NOMO-1 treated with DMSO at 0.1 percent for 48 hours (cell line): ENCODE data around the gene SLIT1.
A peak's percentile ranks its signal among the peaks of the same experiment; 100 is the strongest.
"Not testable (repeated sequence)": the region's sequence is repeated elsewhere in the genome, so short reads cannot be mapped to it uniquely, and the experiment has no call there.

ENCODE experiments used
- DNase-seq: peaks from one replicate; lab custom pipeline; 2025; ENCODE audit not compliant: unreplicated experiment; lab: John Stamatoyannopoulos, UW

Gene SLIT1

DNA sequence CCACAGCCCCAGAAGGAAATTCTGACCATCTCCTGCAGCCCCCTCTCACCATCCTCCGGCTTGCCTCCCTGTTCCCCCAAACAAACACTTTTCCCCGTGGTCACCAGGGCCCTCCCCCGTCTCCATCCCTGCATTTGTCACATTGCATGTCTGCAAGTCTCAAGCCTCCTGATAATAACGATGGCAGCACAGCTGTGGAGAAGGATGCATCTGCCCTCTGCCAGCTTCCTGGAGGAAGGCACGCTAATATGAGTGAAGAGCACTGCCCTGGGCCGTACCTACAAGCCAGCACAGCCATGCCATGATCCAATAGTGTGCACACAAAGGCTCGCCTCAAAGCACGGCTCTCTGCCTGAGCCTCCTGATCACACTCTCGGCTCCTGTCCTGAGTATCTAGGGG lies 98.5 kb downstream of the SLIT1 start:
- no peak for DNase-seq

DNA sequence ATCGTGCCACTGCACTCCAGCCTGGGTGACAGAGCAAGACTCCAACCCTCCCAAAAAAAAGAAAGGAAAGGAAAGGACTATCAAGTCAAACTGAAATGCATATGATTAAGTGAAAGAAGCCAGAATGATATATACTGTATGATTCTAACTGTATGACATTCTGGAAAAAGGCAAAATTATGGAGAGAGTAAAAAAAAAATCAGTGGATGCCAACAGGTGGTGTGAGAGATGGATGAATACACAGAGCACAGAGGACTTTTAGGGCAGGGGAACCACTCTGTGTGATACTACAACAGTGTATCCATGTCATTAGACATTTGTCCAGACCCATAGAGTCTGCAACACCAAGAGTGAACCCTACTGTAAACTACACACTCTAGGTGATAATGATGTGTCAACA lies 99.2 kb downstream of the SLIT1 start:
- DNase-seq, result no peak

DNA sequence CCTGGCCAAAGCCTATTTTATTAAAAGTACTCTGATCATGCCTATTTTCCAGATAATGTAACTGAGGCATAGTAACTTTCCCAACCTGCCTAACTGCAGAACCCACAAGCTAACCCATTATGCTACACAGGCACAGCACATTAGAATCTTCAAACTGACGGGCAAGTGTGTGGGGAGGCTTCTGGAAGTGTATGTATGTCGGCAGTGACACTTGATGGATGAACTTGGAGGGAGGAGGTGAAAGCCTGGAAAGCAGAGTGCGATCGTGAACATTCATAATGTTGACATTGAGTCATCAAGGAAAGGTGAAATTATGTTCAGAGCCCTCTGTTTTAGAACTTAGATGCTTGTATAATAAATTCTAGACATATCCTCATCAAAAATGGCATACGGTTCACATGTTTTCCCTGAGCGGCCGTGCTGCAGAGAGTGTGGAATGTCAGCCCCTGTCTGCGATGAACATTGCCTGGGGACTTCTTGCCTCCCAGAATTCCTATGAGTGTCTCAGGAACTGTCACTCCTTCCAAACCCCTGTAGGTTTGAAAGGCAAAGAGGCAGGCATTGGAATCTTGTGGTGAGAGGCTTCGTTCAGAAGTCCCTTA lies 102.4 kb downstream of the SLIT1 start:
- DNase-seq, result no peak

DNA sequence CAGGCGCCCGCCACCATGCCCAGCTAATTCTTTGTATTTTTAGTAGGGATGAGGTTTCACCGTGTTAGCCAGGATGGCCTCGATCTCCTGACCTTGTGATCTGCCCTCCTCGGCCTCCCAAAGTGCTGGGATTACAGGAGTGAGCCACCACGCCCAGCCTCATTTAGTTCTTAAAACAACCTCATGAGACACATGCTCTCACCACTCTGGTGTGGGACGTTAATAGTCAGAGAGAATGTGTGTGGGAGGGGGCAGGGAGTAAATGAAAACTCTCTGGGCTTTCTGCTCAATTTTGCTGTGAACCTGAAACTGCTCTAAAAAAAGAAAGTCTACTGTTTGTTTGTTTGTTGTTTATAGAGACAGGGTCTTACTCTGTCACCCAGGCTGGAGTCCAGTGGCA lies 103.2 kb downstream of the SLIT1 start:
- not testable (repeated sequence) for DNase-seq

DNA sequence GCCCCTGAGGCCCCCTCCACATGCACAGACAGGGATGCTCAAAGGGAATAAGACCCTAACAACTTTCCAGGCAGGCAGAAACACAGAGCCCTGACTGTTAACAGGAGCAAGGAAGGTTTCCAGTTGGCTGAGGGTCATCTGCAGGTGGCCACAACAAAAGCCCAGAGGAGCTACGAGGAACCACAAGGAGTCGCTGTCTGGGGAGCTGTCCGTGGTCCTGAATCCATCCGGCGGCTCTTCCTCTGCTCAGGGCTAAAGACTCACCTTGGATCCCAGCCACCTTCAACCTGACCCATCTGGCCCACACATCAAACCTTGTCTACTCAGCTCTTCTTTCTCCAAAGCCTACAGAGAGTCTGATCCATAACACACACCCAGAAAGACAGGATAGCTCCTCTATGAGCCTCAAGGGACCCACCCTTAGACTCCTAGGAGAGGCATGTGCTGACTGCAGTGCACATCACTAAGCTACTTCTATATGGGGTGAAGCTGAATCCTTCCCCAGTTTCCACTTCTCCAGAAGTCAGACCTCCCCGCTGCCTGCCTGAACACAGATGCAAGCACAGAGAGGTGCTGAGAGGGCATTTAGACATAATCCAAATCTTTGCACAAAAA lies 104.0 kb downstream of the SLIT1 start:
- DNase-seq, result peak; percentile 27

DNA sequence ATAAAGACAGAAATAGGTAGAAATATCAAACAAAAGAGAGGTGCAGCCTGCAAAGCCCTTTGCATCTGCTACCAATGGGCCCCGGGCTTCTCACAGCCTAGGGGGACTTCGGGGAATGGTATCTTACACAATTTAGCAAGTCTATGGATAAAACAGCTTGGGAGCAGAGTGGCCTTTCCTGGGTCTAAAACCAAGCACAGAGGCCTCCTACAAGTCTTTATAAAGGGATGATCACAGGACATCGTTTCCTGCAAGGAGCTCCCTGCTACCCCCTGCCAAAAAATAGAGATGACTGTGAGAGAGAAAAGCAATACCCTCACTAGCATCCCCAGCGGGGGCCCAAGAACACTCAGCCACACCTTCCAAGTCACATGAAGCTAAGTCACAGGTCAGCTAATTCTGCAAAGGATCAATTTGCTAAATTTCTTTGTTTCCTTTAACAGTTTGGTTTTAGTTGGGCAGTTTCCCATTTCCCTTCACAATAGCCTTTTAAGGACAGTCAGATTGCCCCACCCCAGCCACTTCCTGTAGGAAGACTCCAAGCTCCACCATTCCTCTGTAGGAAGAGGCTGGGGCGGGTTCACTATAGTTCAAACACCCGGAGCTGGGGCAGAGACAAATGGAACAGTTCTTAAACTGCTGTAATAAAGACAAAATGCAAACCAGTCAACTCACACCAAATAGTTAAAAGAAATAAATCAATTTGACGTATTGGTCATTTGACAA lies 105.5 kb downstream of the SLIT1 start:
- DNase-seq, result no peak

DNA sequence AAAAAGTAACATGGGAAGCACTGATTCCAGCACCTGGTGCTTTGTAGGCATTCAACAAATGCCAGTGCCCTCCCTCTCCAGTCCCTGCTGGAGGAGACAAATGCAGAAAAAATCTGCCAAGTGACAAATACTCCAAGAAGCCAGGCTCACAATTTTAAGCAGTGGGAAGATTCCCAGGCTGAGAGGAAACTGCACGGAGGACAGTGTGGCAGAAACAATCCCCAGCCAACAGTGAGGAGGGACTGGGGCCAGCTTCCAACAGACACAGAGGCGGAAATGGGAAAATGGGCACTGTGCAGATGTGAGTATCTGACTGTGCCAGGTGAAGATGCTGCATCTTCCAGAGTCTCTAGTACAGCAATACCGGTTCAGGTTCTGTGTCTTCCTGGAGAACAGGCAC lies 106.3 kb downstream of the SLIT1 start:
- DNase-seq, result no peak

DNA sequence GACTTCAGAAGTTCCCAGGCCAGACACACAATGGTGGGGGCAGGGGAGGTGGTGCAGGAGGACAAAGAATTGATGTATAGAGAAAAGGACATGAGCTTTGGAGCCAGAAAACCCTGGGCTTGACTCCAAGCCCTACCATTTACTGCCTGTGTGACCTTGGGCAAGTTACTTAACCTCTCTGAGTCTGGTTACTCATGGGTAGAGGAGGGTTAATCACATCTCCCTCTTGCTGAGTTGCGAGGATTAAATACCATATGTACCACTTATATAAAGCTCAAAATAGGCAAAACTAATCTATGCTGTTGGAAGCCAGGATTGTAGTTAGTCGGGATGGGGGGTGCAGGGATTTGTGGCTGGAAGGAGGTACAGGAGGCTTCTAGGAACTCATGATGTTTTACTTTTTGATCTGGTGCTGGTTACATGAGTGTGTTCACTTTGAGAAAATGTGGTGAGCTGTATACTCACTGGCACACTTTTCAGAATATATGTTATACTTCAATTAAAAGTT lies 106.8 kb downstream of the SLIT1 start:
- no peak for DNase-seq

DNA sequence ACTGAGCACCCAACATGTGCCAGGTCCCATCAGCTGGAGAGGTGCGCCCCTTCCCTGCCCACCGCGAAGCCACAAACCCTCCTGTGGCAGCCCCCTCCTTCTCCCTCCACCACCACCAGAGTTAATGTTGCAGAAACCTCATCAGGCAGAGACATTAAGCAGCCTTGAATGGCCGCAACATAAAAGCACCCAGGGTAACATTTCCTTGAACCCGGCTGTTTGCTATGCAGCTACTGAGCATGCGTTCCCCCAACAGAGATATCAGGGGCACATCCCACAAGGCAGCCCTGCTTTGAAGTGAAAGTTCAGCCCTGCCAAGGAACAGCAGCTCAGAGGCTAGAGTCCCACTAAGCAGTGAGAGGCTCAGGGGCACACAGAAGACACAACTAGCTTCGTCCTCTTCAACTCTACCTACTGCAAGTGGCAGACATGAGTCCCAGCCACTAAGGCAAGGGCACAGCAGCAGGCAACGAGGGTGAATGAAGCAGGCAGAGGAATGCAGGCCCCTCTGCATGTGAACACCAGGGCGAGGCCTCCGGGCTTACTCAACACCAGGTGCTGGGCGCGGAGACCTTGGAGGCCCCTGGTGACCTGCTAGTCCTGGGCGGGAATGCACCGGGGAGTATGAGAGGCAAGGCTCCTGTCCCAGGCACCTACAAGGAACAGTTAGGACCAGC lies 107.4 kb downstream of the SLIT1 start:
- DNase-seq, result no peak

DNA sequence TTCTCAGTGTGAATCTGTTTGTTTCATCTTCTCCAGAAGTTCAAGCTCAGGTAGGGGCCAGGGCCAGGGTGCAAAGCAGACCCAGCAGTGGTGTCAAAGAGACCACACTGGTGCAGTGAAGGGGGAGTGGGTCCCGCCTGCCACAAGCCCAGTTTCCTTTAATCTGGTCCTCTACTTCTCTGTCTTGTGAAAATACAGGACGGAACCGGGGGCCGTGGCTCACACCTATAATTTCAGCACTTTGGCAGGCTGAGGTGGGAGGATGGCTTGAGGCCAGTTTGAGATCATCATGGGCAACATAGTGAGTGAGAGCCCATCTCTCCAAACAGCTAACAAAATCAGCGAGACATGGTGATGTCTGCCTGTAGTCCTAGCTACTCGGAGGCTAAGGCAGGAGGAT lies 109.0 kb downstream of the SLIT1 start:
- no peak for DNase-seq

DNA sequence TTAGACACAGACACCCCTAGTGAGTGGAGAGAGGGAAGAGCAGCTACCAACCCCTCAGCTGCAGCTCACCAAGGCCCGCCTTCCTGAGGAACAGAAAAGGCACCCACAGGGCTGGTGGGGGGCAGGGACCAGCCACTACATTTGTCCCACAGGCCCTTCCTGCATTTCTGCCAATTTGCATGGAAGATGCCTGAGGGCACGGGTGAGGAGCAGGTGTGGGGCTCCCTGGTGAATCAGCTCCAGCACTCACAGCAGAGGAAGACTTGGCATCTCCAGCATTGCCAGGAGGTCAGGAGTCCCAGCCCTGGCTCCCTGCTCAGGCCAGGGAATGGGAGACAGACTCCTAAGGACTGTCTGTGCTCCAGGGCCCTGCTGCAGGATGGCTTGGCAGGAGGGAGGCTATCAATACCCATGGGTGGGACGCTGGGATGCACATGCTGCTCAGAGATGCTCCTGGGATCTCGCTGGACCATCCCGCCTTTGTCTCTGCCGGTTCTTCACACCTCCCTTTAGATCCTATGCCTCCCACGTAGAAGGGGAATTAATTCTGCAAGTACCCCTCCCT lies 109.7 kb downstream of the SLIT1 start:
- DNase-seq, result no peak

DNA sequence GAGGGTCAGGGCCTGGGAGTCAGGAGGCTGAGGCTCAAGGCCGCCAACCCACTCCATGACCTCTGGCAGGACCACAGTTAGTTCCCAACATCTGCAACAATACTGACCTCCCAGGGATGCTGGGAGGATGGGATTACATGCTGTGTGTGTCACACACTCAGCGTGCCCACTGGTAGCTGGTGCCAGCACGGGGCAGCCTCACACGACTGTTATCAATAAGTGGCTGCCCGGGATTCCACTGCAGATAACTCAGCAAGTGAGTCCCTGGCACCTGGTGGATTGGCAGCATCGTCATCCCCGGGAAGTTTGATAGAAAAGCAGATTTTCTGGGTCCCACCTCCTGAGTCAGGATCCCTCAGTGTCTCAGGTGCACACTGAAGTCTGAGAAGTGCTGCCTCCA lies 110.3 kb downstream of the SLIT1 start:
- no peak for DNase-seq

DNA sequence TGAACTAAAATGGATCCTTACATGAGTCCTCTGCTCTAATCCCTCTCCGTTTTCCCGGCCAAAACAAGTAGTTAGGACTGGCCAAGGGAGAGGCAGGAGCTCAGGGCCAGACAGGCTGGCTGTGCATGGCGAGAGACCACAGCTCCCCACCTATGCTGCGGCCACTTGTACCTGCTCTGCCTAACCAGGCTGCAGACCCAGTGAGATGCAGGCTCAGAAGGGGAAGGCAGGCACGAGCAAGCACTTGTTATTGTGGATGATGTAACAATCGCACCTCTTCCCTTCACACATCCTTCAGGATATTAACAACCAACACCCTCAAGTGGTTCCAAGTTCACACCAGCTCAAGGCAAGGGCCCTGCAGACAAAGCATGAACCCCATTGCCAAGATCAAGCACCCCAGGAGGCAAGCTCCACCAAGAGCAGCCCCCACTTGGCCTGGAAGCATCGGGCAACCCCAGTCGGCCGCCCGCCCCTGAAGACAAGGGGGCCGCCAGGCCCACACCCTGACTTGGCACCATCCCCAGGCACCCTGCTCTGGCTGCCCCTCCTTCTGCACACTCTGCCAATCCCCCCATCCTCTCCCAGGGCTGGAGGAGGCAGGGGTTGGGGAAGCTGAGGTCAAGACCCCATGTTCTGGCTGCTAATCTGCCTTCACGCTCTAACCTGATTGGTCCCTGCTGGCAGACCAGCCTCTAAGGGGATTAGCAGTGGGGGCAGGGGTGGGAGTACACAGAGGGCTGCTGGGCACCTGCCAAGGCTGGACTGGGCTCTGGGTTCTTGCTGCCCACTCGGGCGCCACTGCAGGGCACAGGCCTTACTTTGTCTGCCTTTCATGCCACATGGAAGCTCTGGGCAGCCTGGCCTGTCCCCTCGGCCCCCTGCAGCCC lies 111.3 kb downstream of the SLIT1 start:
- DNase-seq, result no peak

DNA sequence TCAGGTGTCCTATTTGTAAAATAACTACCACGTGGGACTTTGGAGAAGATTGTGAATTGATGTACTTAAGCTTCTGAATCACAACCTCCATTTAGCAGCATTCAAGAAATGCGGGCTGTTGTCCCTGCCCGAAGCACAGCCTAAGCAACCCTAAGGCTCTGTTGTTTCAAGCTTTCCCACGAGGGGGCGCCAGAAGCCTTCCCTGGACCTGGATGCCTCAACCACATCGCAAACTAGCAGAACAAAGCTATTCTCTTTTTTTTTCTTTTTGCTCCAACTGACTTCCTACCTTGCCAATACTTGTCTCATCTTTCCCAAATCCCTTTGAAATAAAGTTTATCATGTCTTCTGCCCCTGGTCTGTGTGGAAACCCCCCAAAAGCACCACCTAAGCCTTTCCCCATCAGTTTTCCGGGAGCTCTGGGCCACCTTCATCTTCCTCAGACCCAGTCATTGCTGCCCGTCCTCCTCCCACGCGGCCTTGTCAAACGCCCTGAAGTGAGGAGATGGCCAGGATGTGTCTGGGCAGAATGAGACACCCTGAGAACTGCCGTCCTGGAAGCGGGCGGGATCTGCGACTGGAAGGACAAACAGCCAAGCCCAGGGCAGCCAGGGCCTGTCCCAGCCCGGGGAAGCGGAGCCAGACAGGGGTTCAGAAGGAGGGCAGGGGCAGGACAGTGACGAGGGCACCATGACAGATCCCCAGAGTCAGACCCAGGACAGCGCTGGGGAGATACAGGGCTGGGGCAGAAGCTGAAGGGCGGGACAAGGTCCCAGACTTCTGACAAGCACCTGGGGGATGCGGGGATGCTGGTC lies 112.7 kb downstream of the SLIT1 start:
- DNase-seq, result peak; percentile 55

DNA sequence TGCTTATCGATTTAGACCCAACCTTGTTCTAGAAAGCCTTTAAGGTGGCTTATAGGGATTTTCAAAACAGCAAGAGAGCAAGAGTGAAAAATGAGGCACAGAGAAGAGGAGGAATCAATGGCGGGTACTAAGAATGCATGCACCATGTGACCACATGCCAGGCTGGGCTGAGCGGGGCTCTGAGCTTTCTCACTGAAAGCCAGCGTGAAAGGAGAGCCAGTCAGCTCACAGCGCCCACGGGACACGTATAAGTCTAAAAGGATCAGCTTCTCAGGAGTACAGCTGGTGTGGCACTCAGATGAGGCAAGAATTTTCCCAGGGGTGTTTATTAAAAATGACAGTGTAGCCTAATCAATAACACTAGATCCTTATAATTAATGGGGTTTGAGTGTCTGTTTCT lies 114.3 kb downstream of the SLIT1 start:
- no peak for DNase-seq

DNA sequence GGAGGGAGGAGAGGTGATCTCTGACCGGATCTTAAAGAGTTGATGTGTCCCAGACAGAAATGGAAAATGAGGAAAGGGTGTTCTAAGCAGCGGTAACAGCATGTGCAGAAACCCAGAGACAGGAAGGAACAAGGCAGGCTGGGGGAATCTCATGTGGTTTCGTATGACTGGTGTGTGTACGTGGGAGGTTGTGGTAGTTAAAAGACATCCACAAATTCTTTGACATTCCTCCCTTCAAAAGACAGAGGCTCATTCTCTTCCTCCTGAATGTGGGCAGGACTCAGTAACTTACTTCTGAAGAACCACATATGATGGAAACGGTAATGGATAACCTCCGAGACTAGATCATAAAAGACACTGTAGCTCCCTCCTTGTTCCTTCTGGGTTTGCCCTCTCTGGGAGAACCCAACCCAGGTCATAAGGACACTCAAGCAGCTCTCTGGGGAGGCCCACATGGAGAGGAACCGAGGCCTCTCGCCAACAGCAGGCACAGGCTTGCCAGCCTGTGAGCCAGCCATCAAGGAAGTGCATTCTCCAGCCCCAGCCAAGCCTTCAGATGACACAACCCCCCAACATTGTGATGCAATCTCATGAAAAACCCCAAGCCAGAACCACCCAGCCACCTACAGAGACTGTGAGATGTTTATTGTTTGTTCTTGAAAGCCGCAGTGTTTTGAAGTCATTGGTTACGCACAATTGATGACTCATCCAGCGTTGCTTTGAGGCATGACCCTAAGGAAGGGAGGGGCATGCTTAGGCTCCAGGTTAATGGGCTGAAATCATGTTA lies 116.0 kb downstream of the SLIT1 start:
- peak; percentile 22 for DNase-seq

DNA sequence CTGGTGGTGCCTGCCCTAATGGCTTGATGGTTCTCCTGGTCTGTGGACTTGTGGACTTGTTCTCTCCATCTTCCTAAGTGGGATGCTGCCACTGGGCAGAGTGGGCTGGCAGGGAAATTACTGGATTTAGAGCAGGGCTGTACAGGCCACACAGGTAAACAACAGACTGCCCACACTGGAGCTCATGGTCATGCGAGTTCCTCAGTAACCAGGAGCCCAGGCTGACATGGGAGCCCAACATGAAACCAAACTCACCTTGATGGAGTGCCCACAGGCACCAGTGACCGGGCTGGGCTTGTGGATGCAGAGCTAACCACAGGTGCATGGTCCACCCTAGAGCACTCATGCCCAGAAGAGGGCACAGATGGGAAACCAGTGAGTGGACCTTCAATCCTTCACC lies 116.7 kb downstream of the SLIT1 start:
- no peak for DNase-seq

DNA sequence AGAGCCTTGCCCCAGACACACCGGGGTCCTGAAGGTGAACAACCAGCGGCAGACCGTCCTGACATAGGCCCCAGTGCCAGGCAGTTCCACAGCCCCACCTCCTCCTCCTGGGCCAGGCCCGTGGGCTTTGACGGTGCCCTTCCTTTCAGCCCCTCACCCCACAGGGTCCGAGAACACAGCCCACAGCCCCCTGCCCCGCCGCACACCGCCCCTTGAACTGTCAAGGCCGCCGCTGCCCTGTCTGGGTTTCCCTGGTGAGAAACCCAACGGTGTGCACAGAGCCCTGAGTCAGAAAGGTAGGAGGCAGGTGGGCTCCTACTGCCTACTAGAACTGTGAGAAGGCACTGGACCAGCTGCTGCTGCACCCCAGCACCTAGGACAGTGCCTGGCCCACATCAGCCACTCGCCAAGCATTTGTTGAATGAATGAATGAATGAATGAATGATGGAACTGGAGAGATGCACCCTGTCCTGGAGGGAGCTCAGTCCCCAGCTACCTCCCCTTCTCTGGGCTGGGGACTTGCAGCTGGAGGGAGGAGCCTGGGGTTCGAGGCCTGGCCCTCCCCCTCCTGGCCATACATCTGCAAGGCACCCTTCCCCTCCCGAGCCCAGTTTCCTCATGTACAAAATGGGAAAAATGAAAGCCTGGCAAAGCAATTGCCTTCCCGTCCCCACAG lies 117.9 kb downstream of the SLIT1 start:
- no peak for DNase-seq
